Upper lobe of left lung (tissue), 4 donors: ENCODE measurements around the gene TRNAU1AP.

Source experiments
- EP300 ChIP-seq, 4 donors: sonication (generic); formaldehyde crosslinking; IDR thresholded peaks; one replicate each; pipeline ENCODE4 v1.5.1; 2017; ENCODE audit warnings: antibody characterized with exemption in 4 of 4, control low read depth in 2 of 4
- POLR2A ChIP-seq, 4 donors: fragments of 450-650 bp; IDR thresholded peaks; one replicate each; pipeline ENCODE4 v1.5.1; 2016 to 2017; ENCODE audit warnings: antibody characterized with exemption in 4 of 4, mild to moderate bottlenecking in 2 of 4
- POLR2AphosphoS5 ChIP-seq, 2 donors: sonication (generic); formaldehyde crosslinking; IDR thresholded peaks; one replicate each; pipeline ENCODE4 v1.5.1; 2017; ENCODE audit warnings: antibody characterized with exemption in 2 of 2
- TF ChIP-seq, protein P1 (sequence below), 6 experiments: fragments of 450-650 bp in 4 of 6; fragments of 200-600 bp in 2 of 6; sonication (generic) in 2 of 6; IDR thresholded peaks; one replicate each; pipeline ENCODE4 v1.5.1; 2016 to 2019; ENCODE audit warnings: antibody characterized with exemption in 6 of 6

- TF ChIP-seq POLR2A (IDR thresholded peaks at IDR 0.05) (no peak), POLR2AphosphoS5 (IDR thresholded peaks at IDR 0.05) (no peak), EP300 (IDR thresholded peaks at IDR 0.05) (no peak)
- TF ChIP-seq, protein P1, sequence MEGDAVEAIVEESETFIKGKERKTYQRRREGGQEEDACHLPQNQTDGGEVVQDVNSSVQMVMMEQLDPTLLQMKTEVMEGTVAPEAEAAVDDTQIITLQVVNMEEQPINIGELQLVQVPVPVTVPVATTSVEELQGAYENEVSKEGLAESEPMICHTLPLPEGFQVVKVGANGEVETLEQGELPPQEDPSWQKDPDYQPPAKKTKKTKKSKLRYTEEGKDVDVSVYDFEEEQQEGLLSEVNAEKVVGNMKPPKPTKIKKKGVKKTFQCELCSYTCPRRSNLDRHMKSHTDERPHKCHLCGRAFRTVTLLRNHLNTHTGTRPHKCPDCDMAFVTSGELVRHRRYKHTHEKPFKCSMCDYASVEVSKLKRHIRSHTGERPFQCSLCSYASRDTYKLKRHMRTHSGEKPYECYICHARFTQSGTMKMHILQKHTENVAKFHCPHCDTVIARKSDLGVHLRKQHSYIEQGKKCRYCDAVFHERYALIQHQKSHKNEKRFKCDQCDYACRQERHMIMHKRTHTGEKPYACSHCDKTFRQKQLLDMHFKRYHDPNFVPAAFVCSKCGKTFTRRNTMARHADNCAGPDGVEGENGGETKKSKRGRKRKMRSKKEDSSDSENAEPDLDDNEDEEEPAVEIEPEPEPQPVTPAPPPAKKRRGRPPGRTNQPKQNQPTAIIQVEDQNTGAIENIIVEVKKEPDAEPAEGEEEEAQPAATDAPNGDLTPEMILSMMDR (IDR thresholded peaks at IDR 0.05), result no peak
Observed at GRCh38 chr1:28540651-28541050, 12.2 kb upstream of the TRNAU1AP start.
